Lower leg skin (tissue), 4 donors: ENCODE data around the gene SIX5. TPM values are rescaled to one million over a fixed set of nuclear protein-coding genes. Genes with fewer than 3 reads are reported as not detected.
A peak's percentile ranks its signal among the peaks of the same experiment; 100 is the strongest.

ENCODE experiments used
- DNase-seq, 2 donors: peaks; one replicate each; pipeline ENCODE4 v3.0.0-alpha.2; 2019; ENCODE audit warnings: low spot score in 2 of 2
- H3K4me3 ChIP-seq: fragments of 200-600 bp; sonication (generic); 2 replicates; pipeline ENCODE4 v1.5.1; 2017; ENCODE audit warnings: mild to moderate bottlenecking, low read depth; ENCODE audit not compliant: poor library complexity, severe bottlenecking
- POLR2A ChIP-seq, 2 donors: fragments of 450-650 bp; IDR thresholded peaks; one replicate each; pipeline ENCODE4 v1.6.1; 2016 to 2017; ENCODE audit warnings: antibody characterized with exemption in 2 of 2, mild to moderate bottlenecking in 1 of 2, moderate library complexity in 1 of 2
- WGBS, 2 donors: methylation state at CpG; one replicate each; pipeline ENCODE4 v1.1.5; 2018; 5-methylcytosine and 5-hydroxymethylcytosine counted together
- intact Hi-C: fragments of 100-400 bp; cut with DNase I; formaldehyde crosslinking; loops from one replicate; pipeline ENCODE4 v1.15.0; 2023; ENCODE audit warnings: low total_unique reads
- total RNA-seq, 4 donors: library from RNA; depleted of rRNA; stranded (reverse); fragments of >200 nt; gene quantifications; one replicate each; pipeline ENCODE4 v1.1.0, GENCODE V29; 2016
- TF ChIP-seq, protein P1 (sequence below), 3 donors: fragments of 450-650 bp; IDR thresholded peaks; one replicate each; pipeline ENCODE4 v1.5.1; 2016; ENCODE audit warnings: antibody characterized with exemption in 3 of 3, mild to moderate bottlenecking in 3 of 3, moderate library complexity in 2 of 3

Gene SIX5
- total RNA-seq, 4 donors from 2014 or later: 12.6 to 17.3 (median 13.8) TPM

DNA sequence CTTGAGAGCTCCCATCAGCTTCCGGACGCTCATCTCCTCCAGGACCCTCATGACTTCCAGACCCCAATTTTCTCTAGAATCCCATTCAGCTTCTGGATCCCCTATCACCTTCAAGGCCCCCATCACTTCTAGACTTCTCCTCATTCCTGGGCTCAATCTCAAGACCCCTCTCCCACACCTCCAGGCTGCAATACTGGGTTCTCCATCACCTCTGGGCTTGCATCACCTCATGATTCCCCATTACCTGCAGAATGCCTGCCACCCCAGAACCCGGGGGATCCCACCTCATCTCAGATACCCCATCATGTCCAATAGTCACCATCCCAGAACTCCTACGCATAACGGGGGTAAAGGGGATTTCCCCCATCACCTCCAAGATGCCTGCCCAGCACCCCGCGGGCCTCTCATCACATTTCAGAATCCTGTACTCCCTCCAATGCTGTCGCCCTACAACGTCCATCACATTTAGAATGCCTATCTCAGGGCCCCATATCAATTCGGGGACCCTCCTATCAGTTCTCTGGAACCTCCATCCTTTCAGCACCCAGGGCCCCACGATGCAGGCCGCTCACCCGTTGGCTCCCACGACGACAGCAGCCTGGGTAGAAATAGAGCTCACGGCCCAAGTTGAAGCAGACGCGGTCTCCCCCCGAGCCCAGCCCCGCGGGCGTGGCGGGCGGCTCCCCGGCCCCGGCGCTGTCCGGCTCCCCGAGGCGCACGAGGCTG, 22.9 kb upstream of the SIX5 start:
- intact Hi-C loops: no loop called here
- no peak for DNase-seq
- 6 to 9% methylated on average over 23 to 30 of the region's 31 CpGs for WGBS, 2 donors
- TF ChIP-seq POLR2A (IDR thresholded peaks at IDR 0.05): no peak
- TF ChIP-seq, protein P1, sequence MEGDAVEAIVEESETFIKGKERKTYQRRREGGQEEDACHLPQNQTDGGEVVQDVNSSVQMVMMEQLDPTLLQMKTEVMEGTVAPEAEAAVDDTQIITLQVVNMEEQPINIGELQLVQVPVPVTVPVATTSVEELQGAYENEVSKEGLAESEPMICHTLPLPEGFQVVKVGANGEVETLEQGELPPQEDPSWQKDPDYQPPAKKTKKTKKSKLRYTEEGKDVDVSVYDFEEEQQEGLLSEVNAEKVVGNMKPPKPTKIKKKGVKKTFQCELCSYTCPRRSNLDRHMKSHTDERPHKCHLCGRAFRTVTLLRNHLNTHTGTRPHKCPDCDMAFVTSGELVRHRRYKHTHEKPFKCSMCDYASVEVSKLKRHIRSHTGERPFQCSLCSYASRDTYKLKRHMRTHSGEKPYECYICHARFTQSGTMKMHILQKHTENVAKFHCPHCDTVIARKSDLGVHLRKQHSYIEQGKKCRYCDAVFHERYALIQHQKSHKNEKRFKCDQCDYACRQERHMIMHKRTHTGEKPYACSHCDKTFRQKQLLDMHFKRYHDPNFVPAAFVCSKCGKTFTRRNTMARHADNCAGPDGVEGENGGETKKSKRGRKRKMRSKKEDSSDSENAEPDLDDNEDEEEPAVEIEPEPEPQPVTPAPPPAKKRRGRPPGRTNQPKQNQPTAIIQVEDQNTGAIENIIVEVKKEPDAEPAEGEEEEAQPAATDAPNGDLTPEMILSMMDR (IDR thresholded peaks at IDR 0.05): no peak
- peak overlapping the region; percentile 56 for H3K4me3 ChIP-seq

DNA sequence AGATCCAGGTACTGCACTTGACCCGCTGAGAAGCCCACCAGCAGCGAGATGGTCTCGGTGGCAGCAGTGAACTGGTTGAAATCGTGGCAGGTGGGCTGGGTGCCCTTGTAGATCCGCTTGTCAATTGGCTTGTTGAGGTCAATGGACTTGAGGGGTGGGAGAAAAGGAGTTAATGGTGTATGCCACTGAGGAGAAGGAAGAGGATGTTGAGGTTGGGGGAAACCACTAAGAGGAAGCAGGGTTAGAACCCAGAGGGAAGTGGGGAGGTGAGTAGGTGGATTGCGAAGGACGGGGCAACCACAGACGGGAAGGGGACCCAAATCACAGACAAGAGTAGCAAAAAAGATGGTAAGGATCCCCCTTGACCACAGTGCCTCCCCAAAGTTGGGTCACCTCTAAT, 21.9 kb upstream of the SIX5 start:
- DNase-seq: no peak
- no peak for TF ChIP-seq POLR2A (IDR thresholded peaks at IDR 0.05)
- intact Hi-C loops: no loop called here
- 73% methylated on average over 8 of the region's 8 CpGs for WGBS, 2 donors
- no peak overlapping the region for H3K4me3 ChIP-seq

DNA sequence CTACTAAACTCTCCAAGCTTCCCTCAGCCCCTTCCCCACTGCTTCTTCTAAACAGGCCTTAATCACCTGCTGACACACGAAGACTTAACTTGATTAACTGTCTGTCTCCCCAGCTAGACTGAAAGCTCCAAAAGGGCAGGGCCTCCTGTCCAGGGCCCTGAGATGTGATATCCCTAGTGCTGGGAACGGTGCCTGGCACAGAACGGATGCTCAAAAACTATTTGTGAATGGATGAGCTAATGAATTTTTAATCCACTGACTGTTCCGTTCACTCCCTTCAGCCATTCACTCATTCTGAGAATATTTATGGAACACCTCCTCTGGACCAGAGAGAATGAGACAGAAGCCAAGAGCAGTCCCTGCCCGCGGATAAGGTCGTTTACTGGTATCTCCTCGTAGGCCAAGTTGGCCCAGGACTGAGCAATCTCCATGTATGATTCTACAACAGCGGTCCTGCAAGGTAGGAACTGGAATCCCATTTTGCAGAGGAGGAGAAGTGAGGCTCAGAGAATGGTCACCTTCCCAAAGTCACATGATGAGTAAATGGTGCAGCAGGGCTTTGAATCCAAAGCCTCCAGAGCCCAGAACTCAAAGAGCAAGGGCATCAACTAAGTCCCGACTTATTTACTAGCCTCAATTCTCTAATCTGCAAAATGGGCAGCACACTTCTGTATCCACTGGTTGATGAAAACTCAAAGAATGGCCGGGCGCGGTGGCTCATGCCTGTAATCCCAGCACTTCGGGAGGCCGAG, 20.2 kb upstream of the SIX5 start:
- H3K4me3 ChIP-seq: no peak overlapping the region
- intact Hi-C loops: no loop called here
- TF ChIP-seq POLR2A (IDR thresholded peaks at IDR 0.05): no peak
- WGBS, 2 donors: 87 to 90% methylated on average over 15 of the region's 15 CpGs
- no peak for DNase-seq

DNA sequence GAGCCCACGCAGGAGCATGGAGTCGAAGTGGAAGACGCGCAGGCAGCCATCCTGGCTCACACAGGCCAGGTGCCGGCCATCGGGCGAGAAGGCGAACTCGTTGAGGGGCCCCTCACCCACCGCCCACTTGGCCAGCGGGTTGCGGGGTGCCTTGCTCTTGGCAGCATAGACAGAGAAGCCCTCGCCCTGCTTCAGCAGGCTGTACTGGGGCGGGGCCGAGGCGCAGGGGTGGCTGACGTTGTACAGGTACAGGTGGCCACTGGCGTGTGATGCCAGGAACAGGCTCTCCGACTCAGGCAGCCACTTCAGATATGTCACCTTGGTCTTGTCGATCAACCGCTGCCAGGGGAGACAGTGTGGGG, 17.5 kb upstream of the SIX5 start:
- no peak overlapping the region for H3K4me3 ChIP-seq
- TF ChIP-seq, protein P1 (IDR thresholded peaks at IDR 0.05): no peak
- TF ChIP-seq POLR2A (IDR thresholded peaks at IDR 0.05): no peak
- no peak for DNase-seq
- intact Hi-C loops: no loop called here
- WGBS, 2 donors: 93% methylated on average over 21 of the region's 21 CpGs

DNA sequence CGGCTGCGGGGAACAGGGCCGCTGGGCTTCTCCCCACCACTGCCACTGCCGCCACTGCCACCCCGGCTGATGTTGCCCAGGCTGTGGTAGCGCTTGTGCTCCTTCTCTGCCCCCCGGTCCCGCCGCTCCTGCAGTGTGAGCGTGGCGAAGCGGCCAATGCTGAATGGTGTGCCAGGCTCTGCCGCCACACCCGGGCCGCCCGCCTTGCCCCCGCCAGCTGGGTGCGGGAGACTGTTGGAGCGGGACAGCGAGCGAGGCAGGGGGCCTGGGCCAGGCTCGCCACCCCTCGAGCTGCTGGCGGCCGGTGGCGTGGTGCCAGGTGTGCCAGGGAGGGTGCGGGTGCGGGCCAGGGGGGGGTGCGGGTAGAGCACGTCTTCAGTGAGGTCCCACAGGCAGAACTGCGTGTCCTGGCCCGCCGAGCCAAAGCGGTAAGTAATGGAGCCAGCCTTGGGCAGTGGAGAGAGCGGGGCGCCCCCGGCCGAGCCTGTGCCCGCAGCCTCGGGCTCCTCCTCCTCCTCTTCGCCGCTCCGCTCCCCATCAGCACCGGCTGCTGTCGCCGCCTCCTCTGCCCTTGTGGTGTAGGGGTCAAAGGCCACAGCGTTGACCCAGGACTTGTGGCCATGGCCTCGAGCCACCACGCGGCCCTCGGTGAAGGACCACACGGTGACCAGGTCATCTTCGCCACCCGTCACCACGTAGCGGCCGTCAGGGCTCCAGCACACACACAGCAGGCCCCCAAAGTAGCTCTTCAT, 16.9 kb upstream of the SIX5 start:
- intact Hi-C loops: no loop called here
- DNase-seq: no peak
- WGBS, 2 donors: 78 to 88% methylated on average over 45 to 51 of the region's 57 CpGs
- no peak overlapping the region for H3K4me3 ChIP-seq
- TF ChIP-seq, protein P1 (IDR thresholded peaks at IDR 0.05): no peak
- no peak for TF ChIP-seq POLR2A (IDR thresholded peaks at IDR 0.05)

DNA sequence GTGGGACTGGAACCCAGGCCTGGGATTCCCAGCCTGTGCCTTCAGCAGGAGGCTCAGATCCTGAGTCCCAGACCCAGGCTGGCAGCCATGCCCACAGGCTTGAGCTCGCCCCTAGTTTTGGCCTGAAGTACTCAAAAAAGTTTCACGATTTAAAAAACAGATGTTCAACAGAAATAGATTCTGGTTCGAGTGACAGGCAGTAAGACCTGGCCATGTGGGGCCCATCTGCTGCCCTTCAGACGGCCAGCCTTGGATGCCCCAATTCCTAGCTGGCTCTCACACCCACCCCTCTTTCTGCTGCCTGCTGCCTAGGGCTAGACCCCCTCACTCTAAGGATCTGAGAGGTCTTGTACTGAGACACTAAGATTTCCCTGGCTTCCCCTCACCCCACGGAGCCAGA, 16.0 kb upstream of the SIX5 start:
- intact Hi-C loops: no loop called here
- TF ChIP-seq POLR2A (IDR thresholded peaks at IDR 0.05): no peak
- TF ChIP-seq, protein P1 (IDR thresholded peaks at IDR 0.05): no peak
- no peak for DNase-seq
- WGBS, 2 donors: 50 to 59% methylated on average over 5 of the region's 5 CpGs
- no peak overlapping the region for H3K4me3 ChIP-seq
